Duodenal mucosa (tissue), 2 donors: Measurements from ENCODE around the gene ANXA3.
A peak's percentile ranks its signal among the peaks of the same experiment; 100 is the strongest.
"Not testable (repeated sequence)": the region's sequence is repeated elsewhere in the genome, so short reads cannot be mapped to it uniquely, and the experiment has no call there.

Experiments
- H3K27ac ChIP-seq: one replicate; pipeline ENCODE4 v1.7.0; 2013; ENCODE audit warnings: low read depth, low read length
- H3K27me3 ChIP-seq, 2 donors: one replicate each; pipeline ENCODE4 v1.7.0; 2013; ENCODE audit warnings: low read length in 2 of 2, control low read depth in 1 of 2; ENCODE audit not compliant: insufficient read depth in 2 of 2, control insufficient read depth in 1 of 2
- H3K36me3 ChIP-seq, 2 donors: one replicate each; pipeline ENCODE4 v1.7.0; 2013; ENCODE audit warnings: low read length in 2 of 2, control low read depth in 1 of 2; ENCODE audit not compliant: insufficient read depth in 2 of 2, control insufficient read depth in 1 of 2
- H3K4me1 ChIP-seq, 2 donors: one replicate each; pipeline ENCODE4 v1.7.0; 2013; ENCODE audit warnings: low read length in 2 of 2, control low read depth in 1 of 2; ENCODE audit not compliant: insufficient read depth in 2 of 2, control insufficient read depth in 1 of 2
- H3K4me3 ChIP-seq, 2 donors: one replicate each; pipeline ENCODE4 v1.7.0; 2013; ENCODE audit warnings: low read length in 2 of 2, low read depth in 1 of 2
- H3K9ac ChIP-seq, 2 donors: one replicate each; pipeline ENCODE4 v1.7.0; 2013; ENCODE audit warnings: low read length in 2 of 2, low read depth in 1 of 2
- H3K9me3 ChIP-seq, 2 donors: one replicate each; pipeline ENCODE4 v1.7.0; 2013; ENCODE audit warnings: low read length in 2 of 2, control low read depth in 1 of 2; ENCODE audit not compliant: control insufficient read depth in 1 of 2

The ANXA3 gene, protein sequence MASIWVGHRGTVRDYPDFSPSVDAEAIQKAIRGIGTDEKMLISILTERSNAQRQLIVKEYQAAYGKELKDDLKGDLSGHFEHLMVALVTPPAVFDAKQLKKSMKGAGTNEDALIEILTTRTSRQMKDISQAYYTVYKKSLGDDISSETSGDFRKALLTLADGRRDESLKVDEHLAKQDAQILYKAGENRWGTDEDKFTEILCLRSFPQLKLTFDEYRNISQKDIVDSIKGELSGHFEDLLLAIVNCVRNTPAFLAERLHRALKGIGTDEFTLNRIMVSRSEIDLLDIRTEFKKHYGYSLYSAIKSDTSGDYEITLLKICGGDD

DNA sequence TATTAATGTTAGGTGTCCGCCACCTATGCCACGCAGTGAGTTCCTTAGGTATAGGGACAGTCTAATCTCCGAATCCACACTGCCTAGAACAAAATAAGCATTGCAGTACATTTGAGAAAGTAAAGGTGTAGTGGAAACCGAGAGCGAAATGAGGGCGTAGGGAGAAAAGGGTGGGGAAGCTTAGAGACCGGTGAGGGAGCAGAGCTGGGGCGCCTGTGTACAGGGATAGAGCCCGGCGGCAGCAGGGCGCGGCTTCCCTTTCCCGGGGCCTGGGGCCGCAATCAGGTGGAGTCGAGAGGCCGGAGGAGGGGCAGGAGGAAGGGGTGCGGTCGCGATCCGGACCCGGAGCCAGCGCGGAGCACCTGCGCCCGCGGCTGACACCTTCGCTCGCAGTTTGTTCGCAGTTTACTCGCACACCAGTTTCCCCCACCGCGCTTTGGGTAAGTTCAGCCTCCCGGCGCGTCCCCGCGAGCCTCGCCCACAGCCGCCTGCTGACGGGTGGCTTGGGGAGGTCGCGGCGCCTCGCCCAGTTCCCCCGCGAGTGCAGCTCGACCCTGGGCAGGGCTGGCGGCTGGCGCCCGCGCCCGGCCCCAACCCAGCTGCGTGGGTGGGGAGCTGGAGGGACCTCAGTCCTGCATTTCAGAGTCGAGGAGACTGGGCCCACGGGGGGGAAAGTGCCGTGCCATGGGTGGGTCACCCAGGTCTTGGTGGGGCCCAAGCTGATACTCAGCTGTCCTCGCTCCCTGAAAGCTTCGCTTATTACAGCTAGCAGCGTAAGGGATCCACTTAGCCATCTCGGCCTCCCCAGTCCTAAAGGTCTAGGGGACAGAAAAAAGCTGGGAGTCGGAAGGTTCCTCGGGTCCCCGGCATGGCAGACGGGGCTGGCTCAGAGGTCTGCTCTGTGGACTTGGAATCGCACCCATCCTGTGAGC is at the start of gene ANXA3:
Gene ANXA3 (plus strand): TSS at position 351 of the 932 bp plus-strand sequence. CDS start 2,704 bp downstream, outside the sequence.
- peaks cover 0 to 5% of the 10 kb centered on the region in 2 donors for H3K4me1 ChIP-seq
- peak within 1 kb of the TSS; percentile 15 to 41 for H3K9ac ChIP-seq
- H3K9me3 ChIP-seq: no peaks in the 10 kb centered on the region
- H3K36me3 ChIP-seq: no peaks in the 10 kb centered on the region
- H3K27ac ChIP-seq: no peak within 1 kb of the TSS
- peaks cover 4 to 7% of the 10 kb centered on the region in 2 donors for H3K27me3 ChIP-seq
- H3K4me3 ChIP-seq: peak within 1 kb of the TSS; percentile 69 to 75

DNA sequence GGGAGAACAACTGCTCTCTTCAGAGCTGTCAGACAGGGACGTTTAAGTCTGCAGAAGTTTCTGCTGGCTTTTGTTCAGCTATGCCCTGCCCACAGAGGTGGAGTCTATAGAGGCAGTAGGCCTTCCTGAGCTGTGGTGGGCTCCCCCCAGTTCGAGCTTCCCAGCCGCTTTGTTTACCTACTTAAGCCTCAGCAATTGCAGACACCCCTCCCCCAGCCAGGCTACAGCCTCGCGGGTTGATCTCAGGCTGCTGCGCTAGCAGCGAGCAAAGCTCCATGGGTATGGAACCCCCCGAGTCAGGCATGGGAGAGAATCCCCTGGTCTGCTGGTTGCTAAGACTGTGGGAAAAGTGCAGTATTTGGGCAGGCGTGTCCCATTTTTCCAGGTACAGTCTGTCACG is 45.3 kb upstream of the ANXA3 start:
- not testable (repeated sequence) for H3K27ac ChIP-seq, H3K4me1 ChIP-seq, H3K9me3 ChIP-seq, H3K9ac ChIP-seq, H3K27me3 ChIP-seq, H3K36me3 ChIP-seq, H3K4me3 ChIP-seq

DNA sequence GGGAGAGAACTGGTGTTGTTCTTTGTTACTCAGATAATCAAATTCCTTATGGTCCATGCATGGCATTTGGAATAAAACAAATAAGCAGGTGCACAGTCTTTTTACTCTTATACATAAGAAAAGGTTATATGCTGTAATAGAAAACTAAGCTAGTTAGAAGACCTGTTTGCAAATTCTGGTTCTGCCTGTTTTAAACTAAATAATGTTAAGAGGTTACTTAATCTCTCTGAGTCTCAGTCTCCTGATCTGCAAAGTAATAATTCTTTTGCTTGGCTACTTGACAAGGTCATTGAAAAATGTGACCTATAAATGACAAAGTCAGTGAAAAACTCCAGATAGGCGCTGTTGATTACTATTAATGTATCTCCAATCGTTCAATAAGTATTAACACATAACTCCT is 42.5 kb upstream of the ANXA3 start:
- H3K9me3 ChIP-seq: no peaks in the 10 kb centered on the region

DNA sequence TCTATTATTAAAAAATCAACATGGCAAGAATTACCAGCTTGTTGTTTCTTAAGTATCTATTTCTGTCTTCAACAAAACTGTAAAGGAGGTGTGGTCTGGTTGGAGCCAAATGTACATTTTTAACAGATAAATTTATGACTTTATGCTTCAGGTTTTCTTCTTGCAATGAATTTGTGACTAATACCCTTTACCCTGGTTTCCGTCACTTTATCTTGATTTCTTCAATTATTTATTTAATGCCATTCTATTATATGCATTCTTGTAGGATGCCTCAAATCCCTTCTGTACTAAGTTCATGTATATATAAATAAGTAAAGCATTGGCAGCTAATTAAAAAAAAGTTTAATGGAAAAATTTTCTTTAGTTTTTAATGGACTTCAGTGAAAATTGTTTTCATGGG is 41.5 kb upstream of the ANXA3 start:
- Histone ChIP-seq H3K9me3 (no peaks in the 10 kb centered on the region), H3K27ac (no peak overlapping the region), H3K4me1 (peaks cover 0 to 13% of the 10 kb centered on the region in 2 donors), H3K27me3 (no peaks in the 10 kb centered on the region), H3K9ac (no peak overlapping the region), H3K4me3 (no peak overlapping the region), H3K36me3 (no peaks in the 10 kb centered on the region)

More for the DNA sequence above, 42.5 kb upstream of the ANXA3 start:
- H3K27me3 ChIP-seq: no peaks in the 10 kb centered on the region
- H3K9ac ChIP-seq: no peak overlapping the region
- H3K4me3 ChIP-seq: no peak overlapping the region
- H3K36me3 ChIP-seq: no peaks in the 10 kb centered on the region
- H3K4me1 ChIP-seq: peaks cover 0 to 13% of the 10 kb centered on the region in 2 donors
- H3K27ac ChIP-seq: no peak overlapping the region

DNA sequence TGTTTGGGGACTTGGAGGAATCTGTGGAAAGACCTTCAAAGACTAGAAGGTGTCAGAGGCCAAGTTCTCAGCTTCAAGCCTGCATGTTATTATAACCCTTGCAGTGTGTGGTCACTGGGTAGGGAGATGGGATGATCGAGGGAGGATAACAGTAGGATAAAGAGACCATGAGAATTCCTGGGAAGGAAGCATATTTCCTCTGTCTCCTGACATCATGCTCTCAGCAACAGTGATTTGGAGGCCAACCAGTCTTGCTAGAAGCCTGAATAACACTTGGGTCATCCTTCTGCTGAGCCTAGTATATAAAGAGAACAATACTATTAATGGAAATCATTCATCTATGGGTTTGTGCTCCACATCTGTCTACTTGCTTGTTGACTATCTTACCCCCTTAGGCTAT is 40.9 kb upstream of the ANXA3 start:
- no peak overlapping the region for H3K9ac ChIP-seq
- H3K27me3 ChIP-seq: no peaks in the 10 kb centered on the region
- no peak overlapping the region for H3K27ac ChIP-seq
- no peaks in the 10 kb centered on the region for H3K36me3 ChIP-seq
- peaks cover 0 to 13% of the 10 kb centered on the region in 2 donors for H3K4me1 ChIP-seq
- H3K9me3 ChIP-seq: no peaks in the 10 kb centered on the region
- no peak overlapping the region for H3K4me3 ChIP-seq

DNA sequence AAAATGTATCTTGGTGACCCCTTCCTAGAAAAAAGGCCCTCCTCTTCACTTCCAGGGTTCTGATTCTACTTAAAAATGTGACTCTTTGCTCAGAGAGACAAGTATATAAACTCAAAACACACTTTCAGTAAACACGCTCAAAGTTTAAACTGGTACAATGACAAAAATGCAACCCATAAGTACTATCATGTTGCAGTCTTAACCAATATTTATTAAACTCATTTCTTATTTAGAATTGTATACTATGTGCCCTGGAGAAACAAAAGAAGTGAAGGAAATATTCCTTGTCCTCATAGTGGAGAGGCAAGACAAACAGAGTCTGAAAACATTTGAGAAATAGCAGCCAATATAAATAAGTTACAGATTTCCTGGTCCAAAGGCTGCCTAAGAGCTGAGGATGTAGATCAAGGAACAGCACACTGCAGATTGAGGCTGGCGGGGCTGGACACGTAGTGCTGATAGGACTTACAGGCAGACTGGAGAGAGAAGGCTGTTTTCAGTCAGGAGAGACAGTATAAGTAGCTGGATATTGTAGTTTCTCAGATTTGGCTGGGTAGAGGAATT is 39.1 kb upstream of the ANXA3 start:
- no peak overlapping the region for H3K27ac ChIP-seq
- H3K36me3 ChIP-seq: no peaks in the 10 kb centered on the region
- H3K9me3 ChIP-seq: no peaks in the 10 kb centered on the region
- H3K9ac ChIP-seq: no peak overlapping the region
- peaks cover 0 to 13% of the 10 kb centered on the region in 2 donors for H3K4me1 ChIP-seq
- no peak overlapping the region for H3K4me3 ChIP-seq
- H3K27me3 ChIP-seq: no peaks in the 10 kb centered on the region

DNA sequence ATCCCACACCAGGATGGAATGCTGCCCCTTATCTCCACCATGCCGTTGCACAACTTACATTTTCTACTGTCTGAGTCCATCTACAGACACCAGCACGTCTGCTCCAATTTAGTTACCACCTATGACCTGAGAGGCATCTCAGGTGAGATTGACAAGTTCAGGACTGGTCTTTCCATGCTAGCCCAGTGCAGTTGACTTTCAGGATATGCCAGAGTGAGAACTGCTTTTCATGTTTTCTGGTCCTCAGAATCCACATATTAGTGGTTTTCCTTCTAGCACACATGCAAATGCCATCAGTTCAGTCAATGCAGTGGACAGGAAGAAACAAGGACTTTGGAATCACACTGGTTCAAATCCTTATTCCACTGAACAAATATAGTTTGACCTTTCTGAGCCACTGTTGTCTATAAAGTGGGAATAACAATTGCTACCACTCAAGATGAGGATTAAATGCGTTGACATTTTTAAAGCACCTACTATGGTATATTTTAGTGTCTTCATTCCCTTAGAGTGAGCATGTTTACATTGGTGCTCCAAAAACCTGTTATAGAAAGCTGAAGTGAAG is 38.1 kb upstream of the ANXA3 start:
- Histone ChIP-seq H3K4me3 (no peak overlapping the region), H3K27me3 (no peaks in the 10 kb centered on the region), H3K27ac (no peak overlapping the region)

DNA sequence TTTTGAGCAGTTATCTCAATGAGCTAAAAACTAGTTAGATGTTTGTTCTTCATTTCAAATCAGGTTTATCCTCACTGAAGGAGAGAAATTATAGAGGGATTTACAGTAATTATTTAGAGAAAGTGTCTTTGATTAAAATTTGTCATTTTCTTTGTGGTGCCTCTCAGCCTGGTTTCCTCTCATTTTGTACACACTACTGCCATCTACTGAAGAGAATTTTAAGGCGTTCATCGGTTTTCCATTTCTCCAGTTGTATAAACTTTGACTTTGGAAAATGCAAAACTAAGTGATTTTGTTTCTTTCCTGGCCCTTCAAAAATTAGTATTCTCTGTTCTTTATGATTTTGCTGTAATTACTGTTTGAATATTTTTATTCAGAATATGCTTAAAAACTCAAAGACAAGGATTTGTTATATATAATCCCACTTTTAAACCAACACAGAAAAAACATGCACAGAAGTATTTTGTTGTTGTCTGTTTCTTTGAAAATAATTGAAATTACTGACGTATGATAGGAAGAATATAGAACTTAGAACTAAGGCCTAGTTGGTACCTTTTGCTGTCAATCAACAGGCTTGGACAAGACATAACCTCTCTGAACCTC is 34.4 kb upstream of the ANXA3 start:
- Histone ChIP-seq H3K36me3 (no peaks in the 10 kb centered on the region), H3K27me3 (no peaks in the 10 kb centered on the region), H3K9me3 (no peaks in the 10 kb centered on the region), H3K4me3 (no peak overlapping the region), H3K4me1 (peaks cover 0 to 11% of the 10 kb centered on the region in 2 donors), H3K9ac (no peak overlapping the region), H3K27ac (no peak overlapping the region)

More for the DNA sequence above, 38.1 kb upstream of the ANXA3 start:
- Histone ChIP-seq H3K9ac (no peak overlapping the region), H3K4me1 (peaks cover 0 to 13% of the 10 kb centered on the region in 2 donors), H3K36me3 (no peaks in the 10 kb centered on the region), H3K9me3 (no peaks in the 10 kb centered on the region)

DNA sequence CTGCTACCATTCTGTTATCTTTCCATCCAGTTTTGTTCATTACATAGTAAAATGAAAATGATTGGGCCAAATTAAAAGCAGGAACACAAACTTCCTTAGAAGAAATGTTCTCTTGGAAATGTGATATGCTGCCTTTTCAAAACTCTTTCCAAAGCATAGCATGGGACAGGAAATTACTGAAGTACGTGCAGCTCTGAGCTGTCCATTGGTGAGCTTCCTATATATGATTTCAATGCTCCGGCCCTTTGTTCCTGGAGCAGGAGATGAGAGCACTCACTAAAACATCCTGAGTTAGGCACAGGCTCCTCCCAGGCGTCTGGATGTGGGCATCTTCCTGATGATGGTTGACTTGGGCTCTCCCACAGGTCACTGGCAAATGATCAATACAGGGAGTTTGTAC is 33.0 kb upstream of the ANXA3 start:
- H3K9me3 ChIP-seq: no peaks in the 10 kb centered on the region
- H3K9ac ChIP-seq: no peak overlapping the region
- H3K4me3 ChIP-seq: no peak overlapping the region
- H3K36me3 ChIP-seq: no peaks in the 10 kb centered on the region
- H3K27ac ChIP-seq: no peak overlapping the region
- H3K27me3 ChIP-seq: no peaks in the 10 kb centered on the region
- peaks cover 0 to 5% of the 10 kb centered on the region in 2 donors for H3K4me1 ChIP-seq
